Measurements from ENCODE around the gene UBD.

UBD gene

GRCh38 chr6:29559524-29560287 lies at the start of gene UBD:
Gene UBD (minus strand): TSS chr6:29559732. CDS start chr6:29559701, 31 bp downstream.
- in situ Hi-C loops (cut with MboI; ENCODE audit: low sequenced_read_pairs), result no loop called here

- in situ Hi-C loops (cut with MboI; ENCODE audit: low sequenced_read_pairs), result no loop called here
These were observed 48.6 kb upstream of the UBD start for GRCh38 chr6:29608131-29608530.

GRCh38 chr6:29603930-29604329 lies 44.4 kb upstream of the UBD start:
- in situ Hi-C loops (cut with MboI; ENCODE audit: low sequenced_read_pairs), result no loop called here

- in situ Hi-C loops (cut with MboI; ENCODE audit: low sequenced_read_pairs), result no loop called here
These were observed 43.9 kb upstream of the UBD start for GRCh38 chr6:29603456-29603855.

- in situ Hi-C loops (cut with MboI; ENCODE audit: low sequenced_read_pairs), result no loop called here
These were observed 43.2 kb upstream of the UBD start for GRCh38 chr6:29602564-29603361.

GRCh38 chr6:29598172-29598747 lies 38.7 kb upstream of the UBD start:
- in situ Hi-C loops (cut with MboI; ENCODE audit: low sequenced_read_pairs), result loop anchor here (25.0 kb wide), 2 partner anchors 561 to 911 kb away; partner anchors contain the start of gene OR2W1

GRCh38 chr6:29597184-29597583 lies 37.7 kb upstream of the UBD start:
- in situ Hi-C loops (cut with MboI; ENCODE audit: low sequenced_read_pairs), result loop anchor here (25.0 kb wide), 2 partner anchors 560 to 910 kb away; partner anchors contain the start of gene OR2W1

- in situ Hi-C loops (cut with MboI; ENCODE audit: low sequenced_read_pairs), result loop anchor here (25.0 kb wide), 2 partner anchors 559 to 909 kb away; partner anchors contain the start of gene OR2W1
These were observed 36.9 kb upstream of the UBD start for GRCh38 chr6:29596381-29596900.

- in situ Hi-C loops (cut with MboI; ENCODE audit: low sequenced_read_pairs), result loop anchor here (25.0 kb wide), 2 partner anchors 556 to 906 kb away; partner anchors contain the start of gene OR2W1
These were observed 33.8 kb upstream of the UBD start for GRCh38 chr6:29593199-29593855.

- in situ Hi-C loops (cut with MboI; ENCODE audit: low sequenced_read_pairs), result loop anchor here (25.0 kb wide), 2 partner anchors 554 to 904 kb away; partner anchors contain the start of gene OR2W1
These were observed 32.1 kb upstream of the UBD start for GRCh38 chr6:29591677-29592076.

- in situ Hi-C loops (cut with MboI; ENCODE audit: low sequenced_read_pairs), result loop anchor here (25.0 kb wide), 2 partner anchors 553 to 903 kb away; partner anchors contain the start of gene OR2W1
These were observed 30.8 kb upstream of the UBD start for GRCh38 chr6:29590218-29590808.

- in situ Hi-C loops (cut with MboI; ENCODE audit: low sequenced_read_pairs), result loop anchor here (25.0 kb wide), 2 partner anchors 552 to 902 kb away; partner anchors contain the start of gene OR2W1
These were observed 30.0 kb upstream of the UBD start for GRCh38 chr6:29589423-29590048.

- in situ Hi-C loops (cut with MboI; ENCODE audit: low sequenced_read_pairs), result loop anchor here (25.0 kb wide), 2 partner anchors 548 to 898 kb away; partner anchors contain the start of gene OR2W1
These were observed 25.3 kb upstream of the UBD start, which contains the start of gene OR2H2 for GRCh38 chr6:29584821-29585220. Gene OR2H2 (plus strand): TSS chr6:29585121. CDS start chr6:29587945, 2,824 bp downstream.

- in situ Hi-C loops (cut with MboI; ENCODE audit: low sequenced_read_pairs), result loop anchor here (25.0 kb wide), 2 partner anchors 540 to 890 kb away; partner anchors contain the start of gene OR2W1
These were observed 18.0 kb upstream of the UBD start for GRCh38 chr6:29577544-29577943.

- in situ Hi-C loops (cut with MboI; ENCODE audit: low sequenced_read_pairs), result loop anchor here (25.0 kb wide), 2 partner anchors 539 to 889 kb away; partner anchors contain the start of gene OR2W1
These were observed 16.5 kb upstream of the UBD start for GRCh38 chr6:29576056-29576455.

- in situ Hi-C loops (cut with MboI; ENCODE audit: low sequenced_read_pairs), result no loop called here
These were observed 8.5 kb upstream of the UBD start for GRCh38 chr6:29567991-29568390.

- in situ Hi-C loops (cut with MboI; ENCODE audit: low sequenced_read_pairs), result no loop called here
These were observed 8.0 kb upstream of the UBD start for GRCh38 chr6:29567541-29567940.

GRCh38 chr6:29566856-29567255 lies 7.3 kb upstream of the UBD start:
- in situ Hi-C loops (cut with MboI; ENCODE audit: low sequenced_read_pairs), result no loop called here

GRCh38 chr6:29564875-29565274 lies 5.3 kb upstream of the UBD start:
- in situ Hi-C loops (cut with MboI; ENCODE audit: low sequenced_read_pairs), result no loop called here

Data from HL-60/S4 (cell line).